ENCODE results near the gene DNAJC25.
"Not testable (repeated sequence)": the region's sequence is repeated elsewhere in the genome, so short reads cannot be mapped to it uniquely, and the experiment has no call there.

Gene DNAJC25

DNA sequence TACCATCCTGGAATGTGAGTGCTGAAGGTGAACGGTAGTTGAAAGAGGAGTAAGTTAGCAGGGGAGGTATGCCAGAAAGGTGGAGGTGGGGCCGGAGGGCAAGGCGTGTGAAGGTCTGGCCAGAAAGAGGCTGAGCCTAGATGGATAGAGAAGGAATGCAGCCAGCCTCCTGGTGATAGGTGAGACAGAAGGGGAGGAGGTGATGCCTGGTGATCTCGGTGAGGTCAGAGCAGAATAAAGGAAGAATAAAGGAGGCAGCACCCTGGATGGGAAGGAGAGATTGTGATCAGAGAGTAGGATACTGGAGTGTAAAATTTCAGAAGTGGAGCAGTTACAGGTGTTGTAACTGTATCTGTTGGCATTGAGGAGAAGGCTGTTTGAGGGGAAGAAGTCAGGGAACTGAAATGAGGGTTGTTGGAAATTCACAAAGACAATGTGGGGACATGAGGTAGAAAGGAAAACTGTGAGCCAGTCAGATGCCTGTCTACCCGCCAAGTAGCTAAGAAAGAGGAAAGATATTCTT lies 32.2 kb downstream of the DNAJC25 start:
- H3K27ac ChIP-seq (ENCODE audit: insufficient read depth, low read depth, low read length, poor library complexity, severe bottlenecking) = no peak overlapping the region
- H3K27me3 ChIP-seq (ENCODE audit: control insufficient read depth, insufficient read depth, low read length, poor library complexity, severe bottlenecking) = peaks cover 15% of the 10 kb centered on the region
- no peaks in the 10 kb centered on the region for H3K36me3 ChIP-seq (ENCODE audit: control insufficient read depth, insufficient read depth, low read length)
- 62 to 66% methylated on average over 5 of the region's 5 CpGs for WGBS, 2 experiments
- H3K4me3 ChIP-seq (ENCODE audit: insufficient read depth, low read depth, low read length) = no peak overlapping the region
- no peaks in the 10 kb centered on the region for H3K9me3 ChIP-seq (ENCODE audit: control insufficient read depth, low read length)
- H3K4me1 ChIP-seq (ENCODE audit: control insufficient read depth, insufficient read depth, low read length) = peaks cover 9% of the 10 kb centered on the region

- H3K27ac ChIP-seq (ENCODE audit: insufficient read depth, low read depth, low read length, poor library complexity, severe bottlenecking) = no peak overlapping the region
Measured at GRCh38 chr9:111668026-111668573, 37.0 kb downstream of the DNAJC25 start.

GRCh38 chr9:111668601-111669000 lies 37.5 kb downstream of the DNAJC25 start:
- not testable (repeated sequence) for H3K27ac ChIP-seq (ENCODE audit: insufficient read depth, low read depth, low read length, poor library complexity, severe bottlenecking); H3K4me1 ChIP-seq (ENCODE audit: control insufficient read depth, insufficient read depth, low read length); H3K27me3 ChIP-seq (ENCODE audit: control insufficient read depth, insufficient read depth, low read length, poor library complexity, severe bottlenecking); H3K4me3 ChIP-seq (ENCODE audit: insufficient read depth, low read depth, low read length); H3K9me3 ChIP-seq (ENCODE audit: control insufficient read depth, low read length); H3K36me3 ChIP-seq (ENCODE audit: control insufficient read depth, insufficient read depth, low read length)
- 92 to 93% methylated on average over 11 of the region's 11 CpGs for WGBS, 2 experiments

More at GRCh38 chr9:111668026-111668573, 37.0 kb downstream of the DNAJC25 start:
- no peaks in the 10 kb centered on the region for H3K9me3 ChIP-seq (ENCODE audit: control insufficient read depth, low read length)
- H3K4me1 ChIP-seq (ENCODE audit: control insufficient read depth, insufficient read depth, low read length) = peaks cover 2% of the 10 kb centered on the region
- no peaks in the 10 kb centered on the region for H3K36me3 ChIP-seq (ENCODE audit: control insufficient read depth, insufficient read depth, low read length)
- H3K4me3 ChIP-seq (ENCODE audit: insufficient read depth, low read depth, low read length) = no peak overlapping the region
- 84 to 91% methylated on average over 1 of the region's 1 CpG for WGBS, 2 experiments
- no peaks in the 10 kb centered on the region for H3K27me3 ChIP-seq (ENCODE audit: control insufficient read depth, insufficient read depth, low read length, poor library complexity, severe bottlenecking)

DNA sequence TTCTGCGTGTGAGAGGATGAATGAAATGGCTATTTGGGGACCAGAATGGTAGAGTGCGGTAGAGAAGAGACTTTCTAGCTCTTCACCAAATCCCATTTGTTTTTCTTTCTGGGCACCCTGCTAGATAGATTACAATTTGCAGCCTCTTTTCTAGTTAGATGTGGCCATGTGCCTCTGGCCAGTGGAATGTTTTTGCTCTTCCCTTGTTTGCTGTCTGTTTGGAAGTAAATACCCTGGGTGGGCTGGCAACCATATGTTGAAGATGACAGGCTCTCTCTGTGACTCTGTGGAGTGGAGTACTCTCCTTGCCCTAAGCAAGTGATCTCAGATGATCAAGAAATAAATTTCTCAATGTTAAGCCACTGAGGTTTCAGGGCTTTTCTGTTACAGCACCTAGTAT lies 43.2 kb downstream of the DNAJC25 start:
- 81 to 100% methylated on average over 2 of the region's 2 CpGs for WGBS, 2 experiments
- H3K36me3 ChIP-seq (ENCODE audit: control insufficient read depth, insufficient read depth, low read length) = no peaks in the 10 kb centered on the region

GRCh38 chr9:111676116-111676515 lies 45.0 kb downstream of the DNAJC25 start:
- Histone ChIP-seq H3K4me3 (ENCODE audit: insufficient read depth, low read depth, low read length) (no peak overlapping the region), H3K36me3 (ENCODE audit: control insufficient read depth, insufficient read depth, low read length) (no peaks in the 10 kb centered on the region), H3K27ac (ENCODE audit: insufficient read depth, low read depth, low read length, poor library complexity, severe bottlenecking) (no peak overlapping the region), H3K4me1 (ENCODE audit: control insufficient read depth, insufficient read depth, low read length) (no peaks in the 10 kb centered on the region), H3K9me3 (ENCODE audit: control insufficient read depth, low read length) (no peaks in the 10 kb centered on the region), H3K27me3 (ENCODE audit: control insufficient read depth, insufficient read depth, low read length, poor library complexity, severe bottlenecking) (no peaks in the 10 kb centered on the region)
- 94 to 97% methylated on average over 1 to 2 of the region's 3 CpGs for WGBS, 2 experiments

More for the DNA sequence above, 43.2 kb downstream of the DNAJC25 start:
- Histone ChIP-seq H3K27me3 (ENCODE audit: control insufficient read depth, insufficient read depth, low read length, poor library complexity, severe bottlenecking) (no peaks in the 10 kb centered on the region), H3K27ac (ENCODE audit: insufficient read depth, low read depth, low read length, poor library complexity, severe bottlenecking) (no peak overlapping the region), H3K4me1 (ENCODE audit: control insufficient read depth, insufficient read depth, low read length) (no peaks in the 10 kb centered on the region), H3K4me3 (ENCODE audit: insufficient read depth, low read depth, low read length) (no peak overlapping the region), H3K9me3 (ENCODE audit: control insufficient read depth, low read length) (no peaks in the 10 kb centered on the region)

DNA sequence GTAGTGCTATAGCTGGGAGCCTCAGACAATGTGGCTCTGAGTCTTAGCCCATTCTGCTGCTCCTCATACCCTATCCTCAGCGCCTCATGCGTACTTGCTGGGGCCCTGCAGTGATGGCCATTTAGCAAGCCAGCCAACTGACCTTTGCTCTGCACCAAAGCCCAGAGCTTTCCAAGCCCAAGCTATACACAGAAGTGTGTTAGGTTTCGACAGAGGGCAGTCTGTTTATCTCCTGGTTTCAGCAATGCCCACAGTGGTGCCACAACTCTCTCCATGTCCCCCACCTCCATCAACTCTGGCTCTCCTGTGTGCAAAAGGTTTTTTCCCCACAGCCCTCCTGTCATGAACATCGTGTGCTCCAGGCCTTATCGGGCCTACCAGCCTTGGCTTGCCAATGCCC lies 47.2 kb downstream of the DNAJC25 start:
- no peaks in the 10 kb centered on the region for H3K27me3 ChIP-seq (ENCODE audit: control insufficient read depth, insufficient read depth, low read length, poor library complexity, severe bottlenecking)
- H3K36me3 ChIP-seq (ENCODE audit: control insufficient read depth, insufficient read depth, low read length) = no peaks in the 10 kb centered on the region
- no peak overlapping the region for H3K4me3 ChIP-seq (ENCODE audit: insufficient read depth, low read depth, low read length)
- H3K4me1 ChIP-seq (ENCODE audit: control insufficient read depth, insufficient read depth, low read length) = no peaks in the 10 kb centered on the region
- no peak overlapping the region for H3K27ac ChIP-seq (ENCODE audit: insufficient read depth, low read depth, low read length, poor library complexity, severe bottlenecking)
- H3K9me3 ChIP-seq (ENCODE audit: control insufficient read depth, low read length) = no peaks in the 10 kb centered on the region
- WGBS, 2 experiments = 95% methylated on average over 5 of the region's 5 CpGs

GRCh38 chr9:111679199-111679598 lies 48.1 kb downstream of the DNAJC25 start:
- H3K36me3 ChIP-seq (ENCODE audit: control insufficient read depth, insufficient read depth, low read length) = no peaks in the 10 kb centered on the region
- no peaks in the 10 kb centered on the region for H3K4me1 ChIP-seq (ENCODE audit: control insufficient read depth, insufficient read depth, low read length)
- no peak overlapping the region for H3K27ac ChIP-seq (ENCODE audit: insufficient read depth, low read depth, low read length, poor library complexity, severe bottlenecking)
- no peak overlapping the region for H3K4me3 ChIP-seq (ENCODE audit: insufficient read depth, low read depth, low read length)
- H3K9me3 ChIP-seq (ENCODE audit: control insufficient read depth, low read length) = no peaks in the 10 kb centered on the region
- 94% methylated on average over 6 of the region's 6 CpGs for WGBS, 2 experiments
- H3K27me3 ChIP-seq (ENCODE audit: control insufficient read depth, insufficient read depth, low read length, poor library complexity, severe bottlenecking) = no peaks in the 10 kb centered on the region

- Histone ChIP-seq H3K4me3 (ENCODE audit: insufficient read depth, low read depth, low read length) (no peak overlapping the region), H3K27ac (ENCODE audit: insufficient read depth, low read depth, low read length, poor library complexity, severe bottlenecking) (no peak overlapping the region), H3K27me3 (ENCODE audit: control insufficient read depth, insufficient read depth, low read length, poor library complexity, severe bottlenecking) (no peaks in the 10 kb centered on the region), H3K4me1 (ENCODE audit: control insufficient read depth, insufficient read depth, low read length) (no peaks in the 10 kb centered on the region), H3K36me3 (ENCODE audit: control insufficient read depth, insufficient read depth, low read length) (no peaks in the 10 kb centered on the region), H3K9me3 (ENCODE audit: control insufficient read depth, low read length) (no peaks in the 10 kb centered on the region)
- WGBS, 2 experiments = 88 to 95% methylated on average over 1 of the region's 1 CpG
Measured at GRCh38 chr9:111683392-111683791, 52.3 kb downstream of the DNAJC25 start.

GRCh38 chr9:111691672-111692329 lies 60.7 kb downstream of the DNAJC25 start:
- H3K9me3 ChIP-seq (ENCODE audit: control insufficient read depth, low read length) = no peaks in the 10 kb centered on the region
- no peaks in the 10 kb centered on the region for H3K27me3 ChIP-seq (ENCODE audit: control insufficient read depth, insufficient read depth, low read length, poor library complexity, severe bottlenecking)
- H3K4me3 ChIP-seq (ENCODE audit: insufficient read depth, low read depth, low read length) = no peak overlapping the region
- H3K36me3 ChIP-seq (ENCODE audit: control insufficient read depth, insufficient read depth, low read length) = no peaks in the 10 kb centered on the region
- no peak overlapping the region for H3K27ac ChIP-seq (ENCODE audit: insufficient read depth, low read depth, low read length, poor library complexity, severe bottlenecking)
- no peaks in the 10 kb centered on the region for H3K4me1 ChIP-seq (ENCODE audit: control insufficient read depth, insufficient read depth, low read length)
- WGBS, 2 experiments = 77 to 78% methylated on average over 5 of the region's 5 CpGs

DNA sequence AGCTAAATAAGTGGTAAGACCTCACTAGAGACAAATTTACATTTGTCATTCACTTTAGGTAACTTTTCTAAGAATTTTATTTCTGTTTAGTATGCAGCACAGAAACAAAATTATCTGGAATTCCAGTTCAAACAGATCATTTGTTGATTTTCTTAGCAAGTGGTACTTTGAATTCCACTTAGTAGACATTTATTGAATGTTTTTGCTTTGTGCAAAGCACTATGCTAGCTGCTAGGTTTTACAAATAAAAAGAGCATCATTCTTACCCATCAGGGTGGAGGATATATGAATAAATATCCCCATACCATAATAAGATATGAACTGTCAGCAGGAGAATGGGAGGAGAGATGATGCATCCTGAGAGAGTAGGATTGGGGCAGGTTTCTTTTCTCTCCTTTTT lies 65.7 kb downstream of the DNAJC25 start:
- H3K4me1 ChIP-seq (ENCODE audit: control insufficient read depth, insufficient read depth, low read length) = no peaks in the 10 kb centered on the region

More for the DNA sequence above, 65.7 kb downstream of the DNAJC25 start:
- H3K4me3 ChIP-seq (ENCODE audit: insufficient read depth, low read depth, low read length) = no peak overlapping the region
- no peaks in the 10 kb centered on the region for H3K27me3 ChIP-seq (ENCODE audit: control insufficient read depth, insufficient read depth, low read length, poor library complexity, severe bottlenecking)
- H3K36me3 ChIP-seq (ENCODE audit: control insufficient read depth, insufficient read depth, low read length) = no peaks in the 10 kb centered on the region
- H3K9me3 ChIP-seq (ENCODE audit: control insufficient read depth, low read length) = no peaks in the 10 kb centered on the region
- H3K27ac ChIP-seq (ENCODE audit: insufficient read depth, low read depth, low read length, poor library complexity, severe bottlenecking) = no peak overlapping the region

Data from ectodermal cell (in vitro differentiated cells).